PC-3 (cell line): ENCODE data around the gene CCDC191. TPM values are rescaled to one million over a fixed set of nuclear protein-coding genes. Genes with fewer than 3 reads are reported as not detected.

ENCODE experiments used
- ATAC-seq: fragments of 200-7000 bp; cut with Tn5 transposase; 2 replicates; pipeline ENCODE4 v1.9.1; 2020; ENCODE audit warnings: mild to moderate bottlenecking, moderate library complexity
- BruUV-seq: library from RNA; stranded (reverse); fragments of 400-500 nt; replicated peaks from 2 replicates; lab custom pipeline; 2021; lab: Mats Ljungman, UMichigan
- CTCF ChIA-PET: fragments of 300-600 bp; sonication (Branson Sonifier 250); formaldehyde crosslinking; loops from one replicate; lab custom pipeline; 2022; ENCODE audit warnings: antibody characterized with exemption; lab: Charles Lee
- POLR2A ChIA-PET: fragments of 300-600 bp; sonication (Branson Sonifier 250); formaldehyde crosslinking; loops from one replicate; lab custom pipeline; 2022; ENCODE audit warnings: antibody characterized with exemption; ENCODE audit not compliant: unreplicated experiment; lab: Charles Lee
- DNase-seq: peaks from one replicate; pipeline ENCODE4 v3.0.0-alpha.2; 2015
- H2AFZ ChIP-seq: fragments of 300-600 bp; sonication (generic); 2 replicates; pipeline ENCODE4 v1.6.0; 2016; ENCODE audit warnings: antibody characterized with exemption, low read length
- H3F3A ChIP-seq: fragments of 300-600 bp; sonication (generic); one replicate; pipeline ENCODE4 v1.6.0; 2017; ENCODE audit warnings: antibody characterized with exemption, low read length, control low read depth, mild to moderate bottlenecking; ENCODE audit not compliant: unreplicated experiment
- H3K27ac ChIP-seq: fragments of 300-600 bp; sonication (generic); 2 replicates; pipeline ENCODE4 v1.5.1; 2016; ENCODE audit warnings: mild to moderate bottlenecking, low read length
- H3K27me3 ChIP-seq: fragments of 300-600 bp; sonication (generic); 2 replicates; pipeline ENCODE4 v1.6.1; 2016; ENCODE audit warnings: low read length, mixed read lengths
- H3K36me3 ChIP-seq: fragments of 300-600 bp; sonication (generic); 2 replicates; pipeline ENCODE4 v1.6.1; 2016; ENCODE audit warnings: low read depth, mixed run types, low read length, mixed read lengths
- H3K4me1 ChIP-seq: fragments of 300-600 bp; sonication (generic); 2 replicates; pipeline ENCODE4 v1.5.1; 2016; ENCODE audit warnings: low read length; ENCODE audit not compliant: insufficient read depth
- H3K4me2 ChIP-seq: fragments of 300-600 bp; sonication (generic); 2 replicates; pipeline ENCODE4 v1.6.0; 2016; ENCODE audit warnings: low read length
- H3K4me3 ChIP-seq: fragments of 300-600 bp; sonication (generic); 2 replicates; pipeline ENCODE4 v1.5.1; 2016; ENCODE audit warnings: mild to moderate bottlenecking, low read length, mixed read lengths
- H3K79me2 ChIP-seq: fragments of 300-600 bp; sonication (generic); 2 replicates; pipeline ENCODE4 v1.6.1; 2017; ENCODE audit warnings: low read length, mixed read lengths
- H3K9ac ChIP-seq: fragments of 300-600 bp; sonication (generic); 2 replicates; pipeline ENCODE4 v1.6.0; 2016; ENCODE audit warnings: mild to moderate bottlenecking, low read length
- H3K9me2 ChIP-seq: fragments of 300-600 bp; sonication (generic); replicated peaks from 2 replicates; pipeline ENCODE4 v1.6.1; 2016; ENCODE audit warnings: mixed run types, low read length, mixed read lengths
- H3K9me3 ChIP-seq: fragments of 300-600 bp; sonication (generic); 2 replicates; pipeline ENCODE4 v1.6.1; 2016; ENCODE audit warnings: low read length, mixed read lengths
- H4K20me1 ChIP-seq: fragments of 300-600 bp; sonication (generic); 2 replicates; pipeline ENCODE4 v1.6.1; 2016; ENCODE audit warnings: low read length, mixed read lengths
- CTCF ChIP-seq: fragments of 300-600 bp; sonication (generic); conservative IDR thresholded peaks from 2 replicates; pipeline ENCODE4 v1.5.1; 2017; ENCODE audit warnings: antibody characterized with exemption, low read depth, mild to moderate bottlenecking, low read length
- EZH2 ChIP-seq: fragments of 300-600 bp; sonication (generic); IDR thresholded peaks from one replicate; pipeline ENCODE4 v1.6.1; 2017; ENCODE audit warnings: antibody characterized with exemption, mild to moderate bottlenecking, low read length; ENCODE audit not compliant: unreplicated experiment
- EZH2phosphoT487 ChIP-seq: fragments of 300-600 bp; sonication (generic); IDR thresholded peaks from 2 replicates; pipeline ENCODE4 v1.6.1; 2018; ENCODE audit warnings: mild to moderate bottlenecking, antibody characterized with exemption, low read length, borderline replicate concordance
- intact Hi-C: fragments of 100-400 bp; cut with micrococcal nuclease; formaldehyde crosslinking; loops from 2 replicates; pipeline ENCODE4 v1.9.0; 2023
- total RNA-seq: library from RNA; depleted of rRNA; stranded (reverse); fragments of >200 nt; gene quantifications from 2 replicates; pipeline ENCODE4 v1.2.3, GENCODE V29; 2014

CCDC191 gene
- total RNA-seq, 1 experiment from 2014 or later, result 1.3 TPM

- ChIA-PET POLR2A (interaction anchor here (0.6 to 0.7 kb wide), 2 partner anchors 34 to 36 kb away, joined by 3 to 4 read pairs; no protein-coding TSS in a partner anchor), CTCF (no interaction called here)
- Histone ChIP-seq H3K36me3 (0 out of 2 replicates have a peak, but pooled peaks cover 3% of the 10 kb centered on the region), H3K4me3 (no peak overlapping the region), H2AFZ (no peak overlapping the region), H3K79me2 (no peaks in the 10 kb centered on the region), H3K4me2 (no peak overlapping the region), H3K27me3 (no peaks in the 10 kb centered on the region), H3K4me1 (0 out of 2 replicates have a peak, but pooled peaks cover 10% of the 10 kb centered on the region), H3F3A (no peaks in the 10 kb centered on the region), H3K9me2 (no peaks in the 10 kb centered on the region), H4K20me1 (no peaks in the 10 kb centered on the region), H3K27ac (no peak overlapping the region), H3K9ac (no peak overlapping the region), H3K9me3 (no peaks in the 10 kb centered on the region)
- no peak for TF ChIP-seq EZH2
- no peak for TF ChIP-seq CTCF
- no peak for TF ChIP-seq EZH2phosphoT487
- BruUV-seq, result no TSS peak
- no peak for DNase-seq
- ATAC-seq, result no peak
- intact Hi-C loops, result no loop called here
Observed at GRCh38 chr3:114093016-114093380, 36.7 kb upstream of the CCDC191 start.

- POLR2A ChIA-PET, result interaction anchor here (0.7 kb wide), 1 partner anchor 33 kb away, joined by 4 read pairs; no protein-coding TSS in a partner anchor
- intact Hi-C loops, result no loop called here
- Histone ChIP-seq H3K36me3 (peaks cover 4% of the 10 kb centered on the region; the same call in 1 of the 2 replicates), H3K9ac (no peak overlapping the region), H3K4me3 (no peak overlapping the region), H3K9me2 (no peaks in the 10 kb centered on the region), H3K4me2 (no peak overlapping the region), H4K20me1 (no peaks in the 10 kb centered on the region), H3K27me3 (no peaks in the 10 kb centered on the region), H2AFZ (no peak overlapping the region), H3K79me2 (no peaks in the 10 kb centered on the region), H3K9me3 (no peaks in the 10 kb centered on the region), H3K27ac (no peak overlapping the region), H3K4me1 (0 out of 2 replicates have a peak, but pooled peaks cover 10% of the 10 kb centered on the region), H3F3A (no peaks in the 10 kb centered on the region)
- TF ChIP-seq EZH2 (no peak), EZH2phosphoT487 (no peak), CTCF (no peak)
- no peak for DNase-seq
- BruUV-seq, result no TSS peak
- ATAC-seq, result no peak
- CTCF ChIA-PET, result no interaction called here
Observed at GRCh38 chr3:114092151-114093015, 36.1 kb upstream of the CCDC191 start.

- Histone ChIP-seq H3K36me3 (peaks cover 25% of the 10 kb centered on the region), H3K4me3 (no peak overlapping the region), H3K4me1 (0 out of 2 replicates have a peak, but pooled peaks cover 10% of the 10 kb centered on the region), H3K9me2 (no peaks in the 10 kb centered on the region), H3K4me2 (no peak overlapping the region), H3K9ac (no peak overlapping the region), H3K79me2 (no peaks in the 10 kb centered on the region), H3F3A (no peaks in the 10 kb centered on the region), H3K27me3 (no peaks in the 10 kb centered on the region), H3K9me3 (no peaks in the 10 kb centered on the region), H4K20me1 (no peaks in the 10 kb centered on the region), H3K27ac (no peak overlapping the region), H2AFZ (no peak overlapping the region)
- no peak for DNase-seq
- POLR2A ChIA-PET, result no interaction called here
- TF ChIP-seq CTCF (no peak), EZH2phosphoT487 (no peak), EZH2 (no peak)
- BruUV-seq, result no TSS peak
- intact Hi-C loops, result no loop called here
- CTCF ChIA-PET, result no interaction called here
- ATAC-seq, result no peak
Observed at GRCh38 chr3:114089675-114090074, 33.3 kb upstream of the CCDC191 start.
